Transverse colon (tissue), 3 donors: ENCODE data around the gene IL10RA.

Experiments
- CTCF ChIP-seq, 5 experiments: fragments of 200-600 bp in 3 of 5; fragments of 450-650 bp in 2 of 5; sonication (generic) in 3 of 5; IDR thresholded peaks; 1 replicate in 2 of 5; 2 replicates in 3 of 5; pipeline ENCODE4 v1.5.1; 2016 to 2017; ENCODE audit warnings: antibody characterized with exemption in 5 of 5, inconsistent platforms in 3 of 5, mild to moderate bottlenecking in 2 of 5, moderate library complexity in 1 of 5
- POLR2A ChIP-seq: fragments of 450-650 bp; IDR thresholded peaks from one replicate; pipeline ENCODE4 v1.6.1; 2016; ENCODE audit warnings: antibody characterized with exemption, mild to moderate bottlenecking, moderate library complexity

DNA sequence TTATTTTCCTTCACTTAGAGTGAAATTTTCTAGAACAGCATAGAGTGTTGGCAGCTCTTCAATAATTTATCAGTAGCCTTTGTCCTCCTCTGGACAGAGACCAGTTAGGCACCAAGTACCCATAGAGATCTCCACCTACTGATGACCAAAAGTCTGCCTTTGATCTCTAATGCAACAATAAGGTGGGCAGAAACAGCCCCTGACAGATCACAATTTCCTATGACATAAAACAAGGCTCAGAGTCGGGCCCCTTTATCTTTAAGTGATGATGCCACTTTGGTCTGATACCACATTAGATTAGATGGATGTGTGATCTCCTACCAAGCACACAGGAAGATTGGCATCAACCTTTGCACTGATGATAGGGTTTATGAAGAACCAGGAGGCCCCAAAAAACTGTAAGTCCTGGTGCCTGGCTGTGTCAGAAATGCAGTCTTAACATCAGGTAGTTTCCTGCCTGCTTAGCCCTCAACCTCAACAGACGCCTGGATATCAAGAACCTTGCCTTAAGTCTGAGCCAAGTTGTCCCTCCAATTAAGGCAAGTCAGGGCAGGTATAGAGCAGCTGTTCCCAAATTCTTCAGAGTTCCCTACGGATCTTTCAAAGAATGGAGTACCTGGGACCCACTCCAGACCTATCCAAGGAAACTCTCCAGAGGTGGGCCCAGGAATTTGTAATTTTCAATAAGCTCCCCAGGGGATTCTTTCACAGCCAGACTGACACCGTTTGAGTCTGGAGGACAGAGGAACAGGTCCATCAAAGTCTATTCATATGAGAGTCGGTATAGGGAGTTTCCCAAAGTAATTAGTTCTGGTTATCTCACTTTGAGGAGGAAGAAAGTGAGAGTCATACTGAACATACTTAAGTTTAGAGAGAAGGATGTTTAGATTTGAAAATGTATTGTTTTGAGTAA lies 60.1 kb downstream of the IL10RA start:
- no peak for TF ChIP-seq CTCF (IDR thresholded peaks at IDR 0.05)
- TF ChIP-seq POLR2A = no peak
